ENCODE data around the gene CDC42EP4. TPM values are rescaled to one million over a fixed set of nuclear protein-coding genes. Genes with fewer than 3 reads are reported as not detected.

CDC42EP4 gene
- total RNA-seq, 1 donor from 2014 or later: 34.0 TPM

DNA sequence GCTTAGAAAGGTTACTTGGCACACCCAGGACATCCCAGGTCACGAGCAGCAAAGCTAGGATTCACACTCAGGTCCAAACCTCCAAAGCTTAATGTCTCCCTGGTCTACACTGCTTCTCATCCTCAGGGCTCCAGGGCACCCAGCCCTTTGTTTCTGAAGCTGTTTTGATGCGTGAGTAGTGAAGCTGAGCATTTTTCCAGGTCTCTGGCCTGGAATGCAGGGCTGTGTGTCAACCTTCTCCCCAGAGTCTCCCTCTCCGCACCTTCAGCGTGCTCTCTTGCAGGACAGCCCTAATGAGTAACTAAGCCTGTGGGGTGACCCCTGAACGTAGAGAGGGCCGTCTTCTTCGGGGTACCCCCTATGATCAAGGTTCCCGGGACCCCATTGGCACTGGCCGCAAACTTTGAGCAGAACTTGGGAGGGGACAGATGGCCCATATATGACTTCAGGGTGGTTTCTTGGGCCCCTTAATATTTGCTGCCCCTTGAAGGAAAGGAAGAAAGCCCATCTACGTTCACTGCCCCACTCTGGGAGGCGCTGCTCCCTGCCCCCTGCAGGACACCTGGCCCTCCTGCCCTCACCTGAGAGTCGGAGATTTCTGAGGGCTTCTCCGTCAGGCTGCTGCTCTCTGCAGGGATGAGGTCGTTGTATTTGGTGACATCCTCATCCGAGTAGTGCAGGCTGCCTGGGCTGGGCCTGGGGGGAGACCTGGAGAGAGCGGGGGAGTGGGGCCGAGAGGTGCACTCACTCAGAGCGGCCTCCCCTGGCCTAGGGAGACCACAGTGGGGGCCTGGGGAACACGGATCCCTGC is 36.4 kb upstream of the CDC42EP4 start:
- no peaks in the 10 kb centered on the region for H3K27me3 ChIP-seq (ENCODE audit: low read depth)
- H3K27ac ChIP-seq (replicated peaks): peak overlapping the region; percentile 23
- H3K4me3 ChIP-seq: no peak overlapping the region
- intact Hi-C loops (cut with micrococcal nuclease): no loop called here
- no peaks in the 10 kb centered on the region for H3K36me3 ChIP-seq
- H3K9me3 ChIP-seq (replicated peaks): no peaks in the 10 kb centered on the region
- DNase-seq: no peak
- H3K4me1 ChIP-seq: peaks cover 8% of the 10 kb centered on the region
- TF ChIP-seq, protein P1, sequence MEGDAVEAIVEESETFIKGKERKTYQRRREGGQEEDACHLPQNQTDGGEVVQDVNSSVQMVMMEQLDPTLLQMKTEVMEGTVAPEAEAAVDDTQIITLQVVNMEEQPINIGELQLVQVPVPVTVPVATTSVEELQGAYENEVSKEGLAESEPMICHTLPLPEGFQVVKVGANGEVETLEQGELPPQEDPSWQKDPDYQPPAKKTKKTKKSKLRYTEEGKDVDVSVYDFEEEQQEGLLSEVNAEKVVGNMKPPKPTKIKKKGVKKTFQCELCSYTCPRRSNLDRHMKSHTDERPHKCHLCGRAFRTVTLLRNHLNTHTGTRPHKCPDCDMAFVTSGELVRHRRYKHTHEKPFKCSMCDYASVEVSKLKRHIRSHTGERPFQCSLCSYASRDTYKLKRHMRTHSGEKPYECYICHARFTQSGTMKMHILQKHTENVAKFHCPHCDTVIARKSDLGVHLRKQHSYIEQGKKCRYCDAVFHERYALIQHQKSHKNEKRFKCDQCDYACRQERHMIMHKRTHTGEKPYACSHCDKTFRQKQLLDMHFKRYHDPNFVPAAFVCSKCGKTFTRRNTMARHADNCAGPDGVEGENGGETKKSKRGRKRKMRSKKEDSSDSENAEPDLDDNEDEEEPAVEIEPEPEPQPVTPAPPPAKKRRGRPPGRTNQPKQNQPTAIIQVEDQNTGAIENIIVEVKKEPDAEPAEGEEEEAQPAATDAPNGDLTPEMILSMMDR (IDR thresholded peaks at IDR 0.05; ENCODE audit: borderline replicate concordance): no peak

DNA sequence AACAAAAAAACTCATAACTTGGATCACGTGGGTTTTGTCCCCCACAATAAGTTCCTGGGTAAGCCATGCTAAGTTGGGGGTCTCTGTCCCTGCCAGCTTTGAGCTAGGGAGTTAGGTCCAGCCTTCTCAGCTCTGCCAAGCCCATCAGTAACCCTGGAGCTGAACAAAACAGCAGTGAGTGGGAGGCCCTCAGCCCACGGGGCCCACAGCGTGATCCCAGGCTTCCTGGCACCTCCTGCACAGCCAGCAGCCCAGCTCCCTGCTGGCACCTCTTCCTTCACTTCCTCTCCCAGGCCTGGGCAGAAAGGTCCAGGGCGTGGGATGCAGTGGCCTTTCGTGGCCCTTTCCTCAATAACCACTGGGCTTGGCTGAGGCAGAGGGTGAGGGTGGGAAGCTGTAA is 35.5 kb upstream of the CDC42EP4 start:
- Histone ChIP-seq H3K4me3 (no peak overlapping the region), H3K36me3 (no peaks in the 10 kb centered on the region), H3K27ac (replicated peaks) (no peak overlapping the region), H3K4me1 (peaks cover 16% of the 10 kb centered on the region), H3K9me3 (replicated peaks) (no peaks in the 10 kb centered on the region), H3K27me3 (ENCODE audit: low read depth) (no peaks in the 10 kb centered on the region)
- TF ChIP-seq, protein P1 (IDR thresholded peaks at IDR 0.05; ENCODE audit: borderline replicate concordance): no peak
- DNase-seq: no peak
- intact Hi-C loops (cut with micrococcal nuclease): no loop called here

DNA sequence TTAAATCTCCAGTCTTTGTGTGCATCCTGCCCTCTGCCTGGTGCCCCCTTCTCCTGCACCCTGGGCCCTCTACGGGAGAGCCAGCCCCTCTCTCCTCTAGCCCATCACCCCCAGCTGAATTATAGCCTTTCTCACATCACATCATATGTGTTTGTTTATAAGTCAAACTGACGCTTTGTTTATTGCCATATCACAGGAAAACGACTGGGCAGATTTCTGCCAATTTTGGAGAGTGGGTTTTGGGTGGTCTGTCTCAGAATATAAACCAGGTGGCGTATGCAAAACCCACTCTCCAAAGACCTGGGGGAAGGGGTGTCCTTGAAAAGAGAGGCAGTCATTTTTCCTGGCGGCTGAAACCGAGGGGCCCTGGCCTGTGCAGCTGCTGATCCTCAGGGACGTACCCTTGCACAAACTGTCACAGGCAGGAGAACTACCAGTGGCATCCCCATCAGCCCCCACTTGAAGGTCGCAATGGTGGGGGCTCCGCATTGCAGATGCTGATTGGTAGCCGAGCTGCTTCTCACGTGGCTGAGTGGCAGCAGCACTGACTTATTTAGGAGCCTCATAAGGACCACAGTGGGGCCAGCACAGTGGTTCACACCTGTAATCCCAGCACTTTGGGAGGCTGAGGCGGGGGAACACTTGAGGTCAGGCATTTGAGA is 34.8 kb upstream of the CDC42EP4 start:
- Histone ChIP-seq H3K36me3 (no peaks in the 10 kb centered on the region), H3K9me3 (replicated peaks) (no peaks in the 10 kb centered on the region), H3K4me3 (no peak overlapping the region), H3K27ac (replicated peaks) (no peak overlapping the region), H3K4me1 (peaks cover 24% of the 10 kb centered on the region), H3K27me3 (ENCODE audit: low read depth) (no peaks in the 10 kb centered on the region)
- no peak for DNase-seq
- TF ChIP-seq, protein P1 (IDR thresholded peaks at IDR 0.05; ENCODE audit: borderline replicate concordance): no peak
- intact Hi-C loops (cut with micrococcal nuclease): no loop called here

DNA sequence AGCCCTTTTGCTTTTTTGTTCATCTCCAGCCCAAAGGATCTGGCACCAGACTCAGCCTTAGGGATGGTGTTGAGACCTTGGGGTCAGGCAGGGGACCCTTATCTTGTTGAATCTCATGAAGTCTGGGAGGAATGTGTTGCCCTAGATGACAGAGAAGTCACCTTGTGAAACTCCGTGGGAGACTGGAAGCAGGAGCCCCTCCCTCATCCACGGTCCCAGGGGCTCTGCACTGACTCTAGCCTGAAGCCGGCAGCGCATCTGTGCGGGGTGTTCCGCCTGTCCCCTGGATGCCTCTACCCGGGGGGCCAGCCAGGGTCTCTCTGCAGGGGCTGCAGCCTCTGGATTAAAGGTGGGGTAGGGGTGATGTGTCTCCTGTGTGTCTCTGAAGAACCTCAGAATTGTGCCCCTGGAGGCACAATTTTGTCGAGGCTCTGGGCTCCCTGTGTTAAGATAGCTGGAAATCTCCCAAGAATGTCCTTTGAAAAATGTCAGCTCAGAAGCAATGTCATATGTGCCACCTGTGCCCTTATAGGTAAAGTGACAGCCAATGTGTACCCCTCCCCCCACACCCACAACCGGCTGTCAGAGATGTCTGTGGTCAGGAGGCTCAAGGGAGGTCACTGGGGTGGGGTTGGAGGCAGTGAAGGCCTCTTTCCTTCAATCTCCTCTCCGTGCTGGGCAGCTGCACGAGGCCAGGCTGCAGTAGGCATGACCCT is 32.1 kb upstream of the CDC42EP4 start:
- TF ChIP-seq, protein P1 (IDR thresholded peaks at IDR 0.05; ENCODE audit: borderline replicate concordance): no peak
- peak overlapping the region; percentile 34 for H3K4me3 ChIP-seq
- DNase-seq: no peak
- H3K36me3 ChIP-seq: no peaks in the 10 kb centered on the region
- peaks cover 27% of the 10 kb centered on the region for H3K4me1 ChIP-seq
- H3K27ac ChIP-seq (replicated peaks): peak overlapping the region; percentile 67
- no peaks in the 10 kb centered on the region for H3K27me3 ChIP-seq (ENCODE audit: low read depth)
- intact Hi-C loops (cut with micrococcal nuclease): no loop called here
- no peaks in the 10 kb centered on the region for H3K9me3 ChIP-seq (replicated peaks)

DNA sequence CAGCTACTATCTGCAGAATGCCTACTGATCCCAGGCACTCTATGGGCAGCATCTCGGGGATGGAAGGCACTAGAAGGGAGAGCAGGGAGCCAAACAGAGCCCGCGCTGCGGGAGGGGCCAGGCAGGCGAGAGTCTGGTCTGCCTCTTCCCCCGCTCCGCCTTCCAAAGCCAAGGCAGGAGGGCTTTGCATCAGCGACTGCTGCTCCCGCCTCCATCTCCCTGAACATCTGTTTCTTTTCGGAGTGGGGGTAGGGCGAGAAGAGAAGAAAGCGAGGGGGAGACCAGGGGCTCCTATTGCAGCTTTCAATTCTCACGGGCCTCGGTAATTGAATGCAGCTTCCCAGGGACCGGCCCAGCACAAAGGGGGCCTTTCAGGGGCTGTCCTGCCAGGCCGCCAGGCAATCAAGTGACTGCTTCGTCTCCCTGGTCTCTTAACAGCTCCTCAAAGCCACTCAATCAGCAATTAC is 31.4 kb upstream of the CDC42EP4 start:
- TF ChIP-seq, protein P1 (IDR thresholded peaks at IDR 0.05; ENCODE audit: borderline replicate concordance): no peak
- H3K9me3 ChIP-seq (replicated peaks): no peaks in the 10 kb centered on the region
- peaks cover 27% of the 10 kb centered on the region for H3K4me1 ChIP-seq
- H3K4me3 ChIP-seq: peak overlapping the region; percentile 34
- peak; percentile 69 for DNase-seq
- H3K27ac ChIP-seq (replicated peaks): peak overlapping the region; percentile 67
- H3K36me3 ChIP-seq: no peaks in the 10 kb centered on the region
- H3K27me3 ChIP-seq (ENCODE audit: low read depth): no peaks in the 10 kb centered on the region
- intact Hi-C loops (cut with micrococcal nuclease): no loop called here
